Cardiac fibroblast (primary cell): ENCODE results near the gene PADI3.
A peak's percentile ranks its signal among the peaks of the same experiment; 100 is the strongest.

Source experiments
- DNase-seq, 2 donors: peaks; one replicate each; pipeline versions ENCODE4 v3.0.0 to v3.0.0-alpha.2; 2010; ENCODE audit warnings: low read depth in 2 of 2
- H3K4me3 ChIP-seq, 2 donors: replicated peaks in 1 of 2; 1 replicate in 1 of 2; 2 replicates in 1 of 2; pipeline ENCODE4 v1.5.1; 2011; ENCODE audit warnings: low read depth in 2 of 2, low read length in 2 of 2, mild to moderate bottlenecking in 2 of 2, moderate library complexity in 1 of 2
- TF ChIP-seq, protein P1 (sequence below): IDR thresholded peaks from one replicate; pipeline ENCODE4 v1.5.1; 2011; ENCODE audit warnings: low read depth, mild to moderate bottlenecking, low read length, inconsistent platforms

PADI3 gene

DNA sequence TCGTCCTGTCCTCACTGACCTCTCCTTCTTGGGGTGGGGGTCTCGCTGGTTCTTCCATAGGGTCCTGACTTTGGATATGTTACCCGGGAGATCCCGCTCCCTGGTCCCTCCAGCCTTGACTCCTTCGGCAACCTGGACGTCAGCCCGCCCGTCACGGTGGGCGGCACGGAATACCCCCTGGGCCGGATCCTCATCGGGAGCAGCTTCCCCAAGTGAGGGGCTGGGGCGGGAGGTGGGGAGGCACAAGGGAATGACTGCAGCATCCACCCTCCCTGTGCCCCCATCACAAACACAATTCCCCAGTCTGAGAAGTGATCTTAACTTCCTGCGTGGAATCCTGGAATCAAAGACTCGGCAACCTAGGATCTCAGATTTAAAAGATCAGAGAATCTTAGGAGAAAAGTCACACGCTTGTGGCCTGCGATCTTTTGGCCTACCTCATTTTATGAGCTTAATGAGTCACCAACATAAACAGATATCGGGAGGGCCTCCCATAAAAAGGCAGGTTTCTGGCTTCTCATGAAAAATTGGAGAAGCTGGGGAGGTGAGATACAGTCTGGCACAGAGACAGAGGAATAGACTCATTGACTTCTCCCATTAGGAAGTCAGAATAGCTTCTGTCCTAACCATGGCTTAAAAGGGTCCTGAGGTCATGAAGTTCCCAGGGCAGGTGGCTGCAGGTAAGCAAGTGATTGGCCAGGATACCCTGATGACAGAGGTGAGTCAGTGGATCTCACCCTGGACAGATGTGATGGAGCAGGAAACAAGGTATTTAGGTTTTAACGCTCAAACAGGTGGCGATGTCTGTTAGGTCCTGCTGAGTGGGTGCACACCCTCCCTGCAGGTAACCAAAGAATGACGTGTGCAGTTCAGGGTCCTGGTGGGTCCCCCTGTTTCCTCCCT lies 15.9 kb upstream of the PADI3 start:
- TF ChIP-seq, protein P1, sequence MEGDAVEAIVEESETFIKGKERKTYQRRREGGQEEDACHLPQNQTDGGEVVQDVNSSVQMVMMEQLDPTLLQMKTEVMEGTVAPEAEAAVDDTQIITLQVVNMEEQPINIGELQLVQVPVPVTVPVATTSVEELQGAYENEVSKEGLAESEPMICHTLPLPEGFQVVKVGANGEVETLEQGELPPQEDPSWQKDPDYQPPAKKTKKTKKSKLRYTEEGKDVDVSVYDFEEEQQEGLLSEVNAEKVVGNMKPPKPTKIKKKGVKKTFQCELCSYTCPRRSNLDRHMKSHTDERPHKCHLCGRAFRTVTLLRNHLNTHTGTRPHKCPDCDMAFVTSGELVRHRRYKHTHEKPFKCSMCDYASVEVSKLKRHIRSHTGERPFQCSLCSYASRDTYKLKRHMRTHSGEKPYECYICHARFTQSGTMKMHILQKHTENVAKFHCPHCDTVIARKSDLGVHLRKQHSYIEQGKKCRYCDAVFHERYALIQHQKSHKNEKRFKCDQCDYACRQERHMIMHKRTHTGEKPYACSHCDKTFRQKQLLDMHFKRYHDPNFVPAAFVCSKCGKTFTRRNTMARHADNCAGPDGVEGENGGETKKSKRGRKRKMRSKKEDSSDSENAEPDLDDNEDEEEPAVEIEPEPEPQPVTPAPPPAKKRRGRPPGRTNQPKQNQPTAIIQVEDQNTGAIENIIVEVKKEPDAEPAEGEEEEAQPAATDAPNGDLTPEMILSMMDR, result no peak
- peak; percentile 47 to 86 for DNase-seq
- no peak overlapping the region for H3K4me3 ChIP-seq

DNA sequence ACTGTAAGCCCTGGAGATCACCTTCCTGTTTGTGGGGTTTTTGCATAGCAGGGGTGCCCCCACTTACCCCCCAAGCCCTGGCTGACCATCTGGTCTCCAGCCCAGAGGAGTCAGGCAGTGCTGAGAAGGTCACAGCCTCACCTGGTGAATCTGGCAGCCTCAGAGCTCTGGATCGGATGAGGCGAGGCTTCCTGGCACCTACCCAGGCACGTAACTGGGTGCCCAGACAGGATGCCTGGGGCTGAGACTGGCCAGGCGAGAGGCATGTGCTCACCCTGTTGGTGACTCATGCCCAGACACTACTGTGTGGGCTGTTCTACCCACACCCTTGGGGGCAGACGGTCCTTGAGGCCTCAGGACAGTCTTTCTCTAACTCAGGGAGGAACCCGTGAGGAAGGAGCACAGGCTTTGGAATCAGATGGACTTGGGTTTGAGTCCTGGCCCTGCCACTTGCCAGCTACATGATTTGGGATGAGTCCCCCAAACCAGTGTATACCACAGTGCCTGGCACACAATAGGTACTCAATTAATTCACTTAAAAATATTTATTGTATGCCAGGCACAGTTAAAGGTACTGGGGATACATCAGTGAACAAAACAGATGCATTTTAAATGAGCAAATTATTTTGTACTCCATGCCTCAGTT lies 15.1 kb upstream of the PADI3 start:
- no peak overlapping the region for H3K4me3 ChIP-seq
- TF ChIP-seq, protein P1, result no peak
- DNase-seq, result peak; percentile 81 to 94

DNA sequence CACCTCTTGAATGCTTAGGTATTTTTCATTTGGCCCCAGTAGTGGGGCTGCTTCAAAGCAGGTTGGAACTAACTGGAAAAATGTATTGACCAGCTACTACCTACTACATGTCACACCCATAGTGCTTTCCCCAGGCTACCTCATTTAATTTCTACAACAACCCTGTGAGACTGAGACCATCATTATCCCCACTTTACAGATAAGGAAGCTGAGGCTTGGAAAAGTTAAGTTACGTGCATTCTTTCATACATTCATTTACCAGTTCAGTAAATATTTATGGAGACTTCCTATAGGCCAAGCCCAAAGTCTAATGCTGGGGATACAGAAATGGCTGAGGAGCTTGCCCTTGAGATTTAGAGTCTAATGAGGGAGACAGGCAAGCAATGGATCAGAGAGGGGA lies 14.5 kb upstream of the PADI3 start:
- TF ChIP-seq, protein P1, result no peak

DNA sequence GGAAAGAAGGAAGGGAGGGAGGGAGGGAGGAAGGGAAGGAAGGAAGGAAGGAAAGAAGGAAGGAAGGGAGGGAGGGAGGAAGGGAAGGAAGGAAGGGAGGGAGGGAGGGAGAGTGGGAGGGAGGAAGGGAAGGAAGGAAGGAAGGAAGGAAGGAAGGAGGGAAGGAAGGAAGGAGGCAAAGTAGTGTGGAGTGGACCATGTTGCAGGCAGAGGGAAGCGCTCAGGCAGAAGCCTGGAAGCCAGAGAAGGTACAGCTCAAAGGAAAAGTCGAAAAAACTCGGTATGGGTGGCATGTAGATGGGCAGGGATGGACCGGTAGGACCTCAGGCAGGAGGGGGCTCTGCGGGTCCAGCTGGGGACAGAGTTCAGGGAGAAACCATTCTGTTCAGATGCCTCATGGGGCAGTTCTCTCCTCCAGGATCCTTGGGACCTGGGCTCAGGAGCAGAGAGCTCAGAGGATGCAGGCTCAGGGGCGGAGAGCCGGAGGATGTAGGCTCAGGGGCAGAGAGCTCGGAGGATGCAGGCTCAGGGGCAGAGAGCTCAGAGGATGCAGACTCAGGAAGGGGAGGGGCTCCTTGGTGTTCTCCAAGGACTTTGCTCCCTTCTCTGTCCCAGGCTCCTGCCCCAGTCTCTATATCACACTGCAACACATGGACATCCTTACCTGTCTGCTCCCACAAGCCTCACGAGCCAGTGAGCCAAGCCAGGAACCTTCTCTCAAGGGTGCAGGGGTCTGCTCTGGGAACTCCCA lies 13.6 kb upstream of the PADI3 start:
- TF ChIP-seq, protein P1, result no peak
- DNase-seq, result no peak
- H3K4me3 ChIP-seq, result no peak overlapping the region

More for the DNA sequence above, 14.5 kb upstream of the PADI3 start:
- DNase-seq, result no peak
- H3K4me3 ChIP-seq, result no peak overlapping the region

DNA sequence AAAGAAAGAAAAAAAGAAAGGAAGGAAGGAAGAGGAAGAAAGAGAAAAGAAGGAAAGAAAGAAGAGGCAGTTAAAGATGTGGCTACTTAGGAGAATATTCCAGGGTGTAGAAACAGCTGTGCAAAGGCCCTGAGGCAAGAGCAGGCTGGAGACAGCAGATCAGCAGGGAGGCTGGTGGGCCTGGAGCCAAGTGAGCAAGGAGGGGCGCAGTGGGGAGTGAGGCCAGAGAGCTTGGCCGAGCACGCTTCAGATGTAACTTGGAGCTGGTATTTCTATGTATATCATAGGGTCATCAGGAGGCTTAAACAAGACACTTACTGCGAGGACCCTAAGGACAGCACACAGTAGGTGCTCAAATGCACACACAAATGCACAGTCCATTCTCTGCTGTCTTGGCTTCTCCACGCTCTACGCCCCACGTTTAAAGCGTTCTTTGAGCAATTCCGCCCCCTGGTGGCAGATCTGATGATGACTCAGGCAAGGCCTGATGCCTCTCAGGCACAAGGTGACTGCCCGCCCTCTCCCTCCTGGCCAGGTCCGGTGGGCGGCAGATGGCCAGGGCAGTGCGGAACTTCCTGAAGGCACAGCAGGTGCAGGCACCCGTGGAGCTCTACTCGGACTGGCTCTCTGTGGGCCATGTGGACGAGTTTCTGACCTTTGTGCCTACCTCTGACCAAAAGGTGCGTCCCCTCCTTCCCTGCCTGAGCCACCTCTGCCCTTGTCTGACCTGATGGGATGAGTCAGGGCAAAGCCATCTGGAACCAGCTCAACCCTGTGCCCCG lies 11.9 kb upstream of the PADI3 start:
- no peak overlapping the region for H3K4me3 ChIP-seq
- TF ChIP-seq, protein P1, result peak; percentile 72
- peak; percentile 87 to 92 for DNase-seq

DNA sequence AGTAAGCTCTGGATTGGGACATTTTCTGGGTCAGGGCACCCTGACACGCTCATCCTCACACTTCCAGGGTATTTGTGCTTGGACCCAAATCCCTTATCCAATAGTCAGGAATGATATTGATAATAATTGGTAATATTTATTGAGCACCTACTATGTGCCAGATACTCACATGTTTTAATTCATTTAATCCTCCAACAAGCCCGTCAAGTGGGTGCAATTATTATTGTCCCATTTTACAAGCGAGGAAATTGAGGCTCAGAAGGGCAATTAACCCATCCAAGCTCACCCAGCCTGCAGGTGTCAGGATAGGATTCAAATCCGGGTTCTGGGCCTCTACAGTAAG lies 11.4 kb upstream of the PADI3 start:
- DNase-seq, result no peak
- TF ChIP-seq, protein P1, result no peak
- no peak overlapping the region for H3K4me3 ChIP-seq
